ENCODE data around the gene MTG2.

GRCh38 chr20:62171245-62171644 lies 11.6 kb upstream of the MTG2 start:
- TF ChIP-seq KDM1A (IDR thresholded peaks at IDR 0.05; ENCODE audit: borderline replicate concordance) (no peak), EGR1 (IDR thresholded peaks at IDR 0.05; ENCODE audit: borderline replicate concordance in 1 of 2, low read depth in 2 of 2, low read length in 2 of 2) (no peak), YY1 (IDR thresholded peaks at IDR 0.05; ENCODE audit: low read depth, low read length) (no peak), ZBTB33 (IDR thresholded peaks at IDR 0.05) (no peak), ZNF384 (IDR thresholded peaks at IDR 0.05; ENCODE audit: borderline replicate concordance, low read depth, low read length) (no peak), DPF2 (IDR thresholded peaks at IDR 0.05) (no peak), CTCF (IDR thresholded peaks at IDR 0.05 in 2 of 3, conservative IDR thresholded peaks at IDR 0.05 in 1 of 3; ENCODE audit: control insufficient read depth in 2 of 3, extremely low read depth in 1 of 3, insufficient read depth in 1 of 3, low read depth in 3 of 3, low read length in 3 of 3) (no peak), REST (IDR thresholded peaks at IDR 0.05; ENCODE audit: low read depth, low read length) (no peak), JUNB (IDR thresholded peaks at IDR 0.05) (no peak), ZNF274 (IDR thresholded peaks at IDR 0.05; ENCODE audit: insufficient read depth, insufficient read length) (no peak), CEBPB (IDR thresholded peaks at IDR 0.05; ENCODE audit: borderline replicate concordance in 1 of 2, low read depth in 2 of 2, low read length in 2 of 2) (no peak), POLR2A (IDR thresholded peaks at IDR 0.05; ENCODE audit: low read depth, low read length) (no peak)

All from GM12878 (cell line).